ENCODE measurements around the gene RPGRIP1.
"Not testable (repeated sequence)": the region's sequence is repeated elsewhere in the genome, so short reads cannot be mapped to it uniquely, and the experiment has no call there.

The RPGRIP1 gene

GRCh38 chr14:21279783-21280182 lies at the start of gene RPGRIP1:
Gene RPGRIP1, plus strand, starts transcription at chr14:21280083. Its CDS starts 7,894 bp downstream, at chr14:21287977.
- no peak for DNase-seq

GRCh38 chr14:21231020-21231652 lies 48.7 kb upstream of the RPGRIP1 start:
- no peak for DNase-seq

DNA sequence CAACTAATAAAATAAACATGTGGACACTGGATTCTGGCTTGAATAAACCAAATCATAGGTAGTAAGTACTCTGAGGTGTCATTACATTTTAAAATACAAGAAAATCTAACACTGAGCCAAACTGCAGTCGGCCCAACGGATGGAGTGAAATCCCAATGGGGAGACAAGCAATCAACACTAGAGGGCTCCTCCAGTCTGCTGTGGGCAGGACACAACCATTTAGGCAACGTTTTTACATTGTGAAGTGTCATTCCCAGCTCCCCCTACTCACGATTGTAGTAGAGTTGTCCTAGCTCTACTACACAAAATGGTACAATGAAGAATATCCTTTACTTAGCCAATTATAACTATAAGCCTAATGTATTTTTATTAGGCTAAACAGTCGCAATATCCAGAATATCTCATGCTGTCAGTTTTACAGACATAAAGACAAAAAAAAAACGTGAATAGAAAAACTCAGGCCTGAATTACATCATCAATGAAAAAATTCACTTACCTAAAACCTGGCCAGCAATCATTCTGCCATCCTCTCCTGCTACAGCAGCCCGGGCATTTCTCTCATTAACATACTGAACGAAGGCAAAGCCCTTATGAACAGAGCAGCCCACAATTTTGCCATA lies 46.3 kb upstream of the RPGRIP1 start:
- DNase-seq = no peak

GRCh38 chr14:21234112-21234511 lies 45.8 kb upstream of the RPGRIP1 start:
- no peak for DNase-seq

- no peak for DNase-seq
Measured at GRCh38 chr14:21236948-21237797, 42.7 kb upstream of the RPGRIP1 start.

DNA sequence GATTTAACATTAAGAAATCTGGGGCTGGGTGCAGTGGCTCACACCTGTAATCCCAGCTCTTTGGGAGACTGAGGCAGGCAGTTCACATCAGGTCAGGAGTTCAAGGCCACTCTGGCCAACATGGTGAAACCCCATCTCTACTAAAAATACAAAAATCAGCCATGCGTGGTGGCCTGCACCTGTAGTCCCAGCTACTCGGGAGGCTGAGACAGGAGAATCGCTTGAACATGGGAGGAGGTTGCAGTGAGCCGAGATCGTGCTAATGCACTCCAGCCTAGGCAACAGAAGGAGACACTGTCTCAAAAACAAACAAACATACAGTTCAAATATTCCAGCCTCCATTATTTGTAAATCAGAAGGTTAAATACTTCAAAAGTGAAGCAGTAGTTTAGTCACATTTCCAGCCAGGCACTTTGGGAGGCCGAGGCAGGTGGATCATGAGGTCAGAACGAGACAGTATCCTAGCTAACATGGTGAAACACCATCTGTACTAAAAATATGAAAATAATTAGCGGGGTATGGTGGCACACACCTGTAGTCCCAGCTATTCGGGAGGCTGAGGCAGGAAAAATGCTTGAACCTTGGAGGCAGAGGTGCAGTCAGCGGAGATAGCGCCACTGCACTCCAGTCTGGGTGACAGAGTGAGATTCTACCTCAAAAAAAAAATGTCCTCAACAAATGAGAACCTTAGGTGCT lies 40.9 kb upstream of the RPGRIP1 start:
- no peak for DNase-seq

DNA sequence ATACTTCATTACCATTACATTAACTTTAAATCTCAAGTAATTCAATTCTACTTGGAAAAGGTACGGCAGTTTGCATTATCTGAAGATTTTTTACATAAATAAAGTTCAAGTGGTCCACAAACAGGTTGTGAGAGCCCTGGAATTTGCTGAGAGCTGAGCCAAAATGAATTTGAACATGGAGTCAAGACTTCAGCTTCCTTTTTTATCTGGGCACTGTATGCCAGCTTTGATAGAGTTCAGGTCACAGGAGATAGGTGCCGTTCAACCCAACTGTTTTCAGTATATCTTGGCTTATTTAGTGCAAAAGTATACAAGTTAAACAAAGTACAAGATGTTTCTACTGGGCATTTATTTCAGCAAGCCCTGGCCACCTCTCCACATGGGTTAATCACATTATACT lies 39.5 kb upstream of the RPGRIP1 start:
- DNase-seq = no peak

DNA sequence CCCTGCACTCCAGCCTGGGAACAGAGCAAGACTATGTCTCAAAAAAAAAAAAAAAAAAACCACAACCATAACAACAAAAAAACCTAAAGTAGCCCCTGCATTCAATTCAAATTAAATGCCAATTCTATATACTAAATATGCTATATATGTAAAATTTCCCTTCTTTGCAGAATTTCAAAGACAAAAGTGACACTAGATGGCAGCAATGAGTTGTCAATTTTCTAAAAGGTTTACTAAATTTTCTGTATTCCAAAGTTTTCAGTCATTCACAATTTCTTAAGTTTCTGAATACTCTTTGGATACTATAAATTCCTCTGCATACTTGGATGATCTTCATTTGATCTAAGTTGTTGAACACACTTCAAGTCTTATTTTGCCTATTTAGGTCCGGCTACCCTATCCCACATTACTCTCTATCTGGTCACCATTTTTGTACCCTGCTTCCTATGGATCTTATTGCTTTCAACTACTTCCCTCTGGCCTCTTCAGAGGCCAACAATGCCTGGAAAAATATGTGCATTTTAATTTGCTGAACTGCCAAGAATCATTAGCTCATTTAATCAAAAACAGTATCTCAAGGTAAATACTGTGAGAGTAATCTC lies 38.6 kb upstream of the RPGRIP1 start:
- DNase-seq = peak; percentile 14 to 53

- peak; percentile 79 to 84 for DNase-seq
Measured at GRCh38 chr14:21244544-21244943, 35.3 kb upstream of the RPGRIP1 start.

- no peak for DNase-seq
Measured at GRCh38 chr14:21245813-21246212, 34.1 kb upstream of the RPGRIP1 start.

- DNase-seq = no peak
Measured at GRCh38 chr14:21248338-21248737, 31.5 kb upstream of the RPGRIP1 start.

- DNase-seq = no peak
Measured at GRCh38 chr14:21248739-21249411, 31.0 kb upstream of the RPGRIP1 start.

GRCh38 chr14:21251215-21251614 lies 28.7 kb upstream of the RPGRIP1 start:
- no peak for DNase-seq

DNA sequence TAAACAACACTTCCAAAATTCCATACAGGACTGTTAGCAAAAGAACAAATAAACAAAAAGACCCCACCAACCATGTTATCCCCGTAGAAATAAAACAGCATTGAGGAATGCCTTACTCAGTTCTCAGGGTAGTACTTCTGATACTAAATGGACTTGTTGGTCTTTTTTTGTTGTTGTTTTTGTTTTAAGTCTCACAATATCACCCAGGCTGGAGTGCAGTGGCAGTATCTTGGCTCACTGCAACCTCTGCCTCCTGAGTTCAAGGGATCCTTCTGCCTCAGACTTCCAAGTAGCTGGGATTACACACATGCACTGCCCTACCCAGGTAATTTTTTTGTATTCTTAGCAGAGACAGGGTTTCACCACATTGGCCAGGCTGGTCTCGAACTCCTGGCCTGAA lies 27.7 kb upstream of the RPGRIP1 start:
- no peak for DNase-seq

GRCh38 chr14:21255385-21256101 lies 24.3 kb upstream of the RPGRIP1 start:
- no peak for DNase-seq

DNA sequence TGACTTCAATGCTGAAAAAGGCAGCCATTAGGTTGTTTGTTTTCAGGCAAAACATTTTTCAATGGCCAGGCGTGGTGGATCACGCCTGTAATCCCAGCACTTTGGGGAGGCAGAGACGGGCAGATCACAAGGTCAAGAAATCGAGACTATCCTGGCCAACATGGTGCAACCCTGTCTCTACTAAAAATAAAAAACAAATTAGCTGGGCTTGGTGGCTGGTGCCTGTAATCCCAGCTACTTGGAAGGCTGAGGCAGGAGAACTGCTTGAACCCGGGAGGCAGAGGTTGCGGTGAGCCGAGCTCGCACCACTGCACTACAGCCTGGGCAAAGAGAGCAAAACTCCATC lies 23.8 kb upstream of the RPGRIP1 start:
- not testable (repeated sequence) for DNase-seq

DNA sequence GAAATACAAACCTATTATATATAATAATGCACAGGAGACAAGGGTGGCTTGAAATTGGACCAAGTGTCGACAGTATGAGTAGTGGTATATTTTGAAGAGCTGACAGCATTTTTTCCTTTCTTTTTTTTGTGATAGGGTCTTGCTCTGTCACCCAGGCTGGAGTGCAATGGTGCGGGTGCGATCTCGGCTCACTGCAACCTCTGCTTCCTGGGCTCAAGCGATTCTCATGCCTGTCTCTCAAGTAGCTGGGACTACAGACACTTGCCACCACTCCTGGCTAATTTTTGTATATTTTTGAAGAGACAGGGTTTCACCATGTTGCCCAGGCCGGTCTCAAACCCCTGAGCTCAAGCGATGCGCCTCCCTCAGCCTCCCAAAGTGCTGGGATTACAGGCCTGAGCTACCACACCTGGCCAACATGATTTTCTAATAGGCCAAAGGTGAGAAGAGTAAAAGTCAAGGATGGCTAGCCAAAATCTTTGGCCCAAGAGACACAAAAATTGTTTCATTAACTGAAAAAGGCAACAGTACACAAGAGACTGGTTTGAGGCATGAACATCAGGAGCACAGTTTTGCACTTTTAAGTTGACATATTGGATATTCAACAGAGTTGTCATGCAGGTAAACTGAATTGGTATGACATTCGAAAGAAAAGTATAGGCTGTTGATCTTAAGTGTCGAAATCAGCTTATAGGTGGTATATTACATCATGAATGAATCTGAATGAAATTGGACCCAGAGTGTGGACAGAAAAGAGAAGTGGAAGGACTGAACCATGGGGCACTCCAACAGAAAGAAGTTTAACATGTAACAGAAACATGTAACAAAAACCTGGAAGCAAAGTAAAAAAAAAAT lies 23.1 kb upstream of the RPGRIP1 start:
- DNase-seq = peak in 1 of 2 experiments; percentile 35

GRCh38 chr14:21257394-21257909 lies 22.4 kb upstream of the RPGRIP1 start:
- no peak for DNase-seq

DNA sequence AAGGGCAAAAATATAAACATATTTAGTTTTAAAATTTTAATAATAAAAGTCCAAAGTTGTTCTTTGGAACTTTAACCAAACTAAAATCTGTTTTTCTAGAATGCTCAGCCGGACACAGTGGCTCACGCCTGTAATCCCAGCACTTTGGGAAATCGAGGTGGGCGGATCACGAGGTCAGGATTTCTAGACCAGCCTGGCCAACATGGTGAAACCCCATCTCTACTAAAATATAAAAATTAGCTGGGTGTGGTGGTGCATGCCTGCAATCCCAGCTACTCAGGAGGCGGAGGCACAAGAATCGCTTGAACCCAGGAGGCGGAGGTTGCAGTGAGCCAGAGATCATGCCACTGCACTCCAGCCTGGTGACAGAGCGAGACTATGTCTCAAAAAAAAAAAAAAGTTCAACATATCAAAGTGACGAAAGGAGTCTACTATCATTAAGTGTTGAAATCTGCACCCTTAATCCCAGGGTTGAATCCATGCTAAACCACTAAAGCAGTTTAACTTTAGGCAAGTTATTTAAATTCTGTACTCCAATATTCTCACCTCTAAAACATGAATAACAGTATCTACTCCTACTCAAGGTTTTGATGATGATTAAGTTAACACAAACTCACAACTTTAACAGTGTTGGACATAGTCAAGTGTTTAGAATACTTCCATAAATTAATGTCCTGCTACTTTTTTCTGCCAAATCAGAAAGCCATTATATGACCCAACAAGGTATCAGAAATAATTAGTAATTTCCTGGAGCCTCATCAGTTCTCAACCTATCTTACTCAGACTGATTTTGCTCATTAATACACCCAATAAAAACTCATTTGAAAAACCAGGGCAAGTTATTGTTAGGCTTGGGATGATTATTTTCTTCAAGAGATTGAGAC lies 21.6 kb upstream of the RPGRIP1 start:
- DNase-seq = no peak
